OCI-M1 (cell line): ENCODE measurements around the gene GGA2.
A peak's percentile ranks its signal among the peaks of the same experiment; 100 is the strongest.
"Not testable (repeated sequence)": the region's sequence is repeated elsewhere in the genome, so short reads cannot be mapped to it uniquely, and the experiment has no call there.

Experiments
- DNase-seq: peaks from one replicate; lab custom pipeline; 2025; lab: John Stamatoyannopoulos, UW

Gene GGA2

DNA sequence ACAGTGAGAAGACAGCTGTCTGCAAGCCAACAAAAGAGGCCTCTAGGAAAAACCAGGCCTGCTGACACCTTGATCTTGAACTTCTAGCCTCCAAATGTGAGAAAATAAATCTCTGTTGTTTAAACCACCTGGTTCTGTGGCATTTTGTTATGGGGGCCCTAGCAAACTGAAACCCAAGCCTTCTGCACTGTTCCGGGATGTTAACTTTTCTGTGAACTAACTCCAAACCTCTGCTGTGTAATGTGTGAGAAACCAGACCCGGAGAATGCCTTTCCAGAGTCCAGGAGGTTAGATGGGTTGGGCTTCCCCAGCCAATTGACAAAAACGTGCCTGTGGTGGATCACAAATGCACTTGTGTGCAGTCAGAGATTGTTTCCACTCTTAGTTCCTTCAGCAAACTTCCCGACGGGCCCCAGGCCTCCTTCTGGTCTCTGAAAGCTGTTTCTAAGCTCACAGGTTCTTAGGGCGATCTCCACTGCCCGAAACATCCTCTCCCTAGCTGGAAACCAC is 13.6 kb upstream of the GGA2 start:
- no peak for DNase-seq

DNA sequence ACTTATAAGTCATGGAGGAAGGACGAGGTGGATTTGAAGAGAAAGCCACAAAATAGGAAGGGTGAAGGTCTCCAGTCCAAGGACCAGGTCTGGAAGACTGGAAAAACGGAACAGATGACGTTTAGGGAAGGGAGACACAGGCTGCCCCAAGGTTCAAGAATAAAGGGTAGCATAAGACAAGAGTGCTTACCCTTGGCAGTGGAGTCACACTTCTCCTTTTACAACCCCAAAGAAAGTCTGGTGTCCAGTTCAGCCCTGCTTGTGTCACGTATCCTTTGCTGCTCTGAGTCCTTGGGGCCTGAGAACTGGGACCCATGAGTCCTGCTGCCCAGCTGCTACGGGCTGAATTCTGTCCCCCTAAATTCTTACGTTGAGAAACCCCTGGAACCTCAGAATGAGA is 13.0 kb upstream of the GGA2 start:
- no peak for DNase-seq

DNA sequence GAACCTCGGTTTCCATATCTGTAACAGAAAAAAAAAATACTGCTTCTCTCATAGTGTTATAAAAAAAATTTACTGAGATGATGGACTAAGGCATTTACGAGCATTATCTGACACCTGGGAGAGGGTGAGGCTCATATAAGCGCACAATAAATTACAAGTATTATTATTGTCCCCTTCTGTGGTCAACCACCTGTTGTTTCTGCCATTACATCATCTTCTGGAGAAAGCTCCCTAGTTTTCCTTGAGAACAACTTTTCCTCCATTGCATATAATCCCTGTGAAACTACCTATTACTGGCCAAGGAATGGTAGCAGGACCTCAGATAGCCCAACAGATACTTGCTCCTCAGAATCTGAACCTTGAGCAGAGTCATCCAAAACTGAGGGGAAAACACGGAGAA is 11.7 kb upstream of the GGA2 start:
- DNase-seq = no peak

DNA sequence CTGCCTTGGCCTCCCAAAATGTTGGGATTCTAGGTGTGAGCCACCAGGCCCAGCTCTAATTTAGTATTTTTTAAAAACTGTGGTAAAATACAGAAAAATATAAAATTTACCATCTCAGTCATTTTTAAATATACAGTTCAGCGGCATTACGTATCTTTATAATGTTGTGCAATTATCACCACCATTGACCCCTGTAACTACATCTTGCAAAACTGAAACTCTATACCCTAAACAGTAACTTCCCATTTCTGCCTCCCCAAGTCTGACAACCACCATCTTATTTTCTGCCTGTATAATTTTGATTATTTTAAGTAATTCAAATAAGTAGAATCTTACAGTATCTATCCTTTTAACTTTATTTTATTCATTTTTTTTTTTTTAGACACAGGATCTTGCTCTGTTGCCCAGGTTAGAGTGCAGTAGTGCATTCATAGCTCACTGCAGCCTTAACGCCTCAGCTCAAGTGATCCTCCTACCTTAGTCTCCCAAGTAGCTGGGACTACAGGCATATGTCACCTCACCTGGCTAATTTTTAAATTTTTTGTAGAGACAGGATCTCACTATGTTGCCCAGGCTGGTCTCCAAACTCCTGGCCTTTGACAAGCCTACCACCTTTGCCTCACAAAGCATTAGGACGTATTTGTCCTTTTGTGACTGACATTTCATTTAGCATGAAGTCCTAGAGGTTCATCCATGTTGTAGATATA is 10.9 kb upstream of the GGA2 start:
- DNase-seq = no peak

DNA sequence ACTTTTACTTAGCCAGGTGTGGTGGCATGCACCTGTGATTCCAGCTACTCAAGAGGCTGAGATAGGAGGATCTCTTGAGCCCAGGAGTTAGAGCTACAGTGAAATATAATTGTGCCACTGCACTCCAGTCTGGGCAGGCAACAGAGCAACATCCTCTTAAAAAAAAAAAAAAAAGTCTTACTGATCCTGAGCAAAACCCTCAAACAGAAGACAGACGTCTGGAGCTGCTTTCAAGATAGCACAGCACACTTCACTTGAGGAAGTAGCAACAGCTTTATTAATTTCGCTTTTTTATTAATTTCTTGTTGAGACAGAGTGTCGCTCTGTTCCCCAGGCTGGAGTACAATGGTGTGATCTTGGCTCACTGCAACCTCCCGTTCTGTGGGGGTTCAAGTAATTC is 10.2 kb upstream of the GGA2 start:
- DNase-seq = no peak

DNA sequence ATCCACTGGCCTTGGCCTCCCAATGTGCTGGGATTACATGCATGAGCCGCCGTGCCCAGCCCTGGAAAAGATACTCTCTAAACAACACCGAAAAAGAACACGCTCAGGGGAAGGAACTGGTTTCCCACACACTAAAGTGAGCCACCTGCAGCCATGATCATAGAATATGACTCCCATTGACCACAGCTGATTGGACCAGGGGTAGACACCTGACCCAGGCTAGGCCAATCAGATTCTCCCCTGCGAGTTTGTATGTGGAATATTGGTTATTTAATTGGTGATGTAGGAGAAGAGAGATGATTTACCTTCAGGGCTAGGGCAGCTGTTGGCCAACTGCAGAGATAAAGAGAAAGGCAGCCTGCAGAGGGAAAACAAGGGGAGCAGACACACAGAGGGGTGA is 9.0 kb upstream of the GGA2 start:
- no peak for DNase-seq

DNA sequence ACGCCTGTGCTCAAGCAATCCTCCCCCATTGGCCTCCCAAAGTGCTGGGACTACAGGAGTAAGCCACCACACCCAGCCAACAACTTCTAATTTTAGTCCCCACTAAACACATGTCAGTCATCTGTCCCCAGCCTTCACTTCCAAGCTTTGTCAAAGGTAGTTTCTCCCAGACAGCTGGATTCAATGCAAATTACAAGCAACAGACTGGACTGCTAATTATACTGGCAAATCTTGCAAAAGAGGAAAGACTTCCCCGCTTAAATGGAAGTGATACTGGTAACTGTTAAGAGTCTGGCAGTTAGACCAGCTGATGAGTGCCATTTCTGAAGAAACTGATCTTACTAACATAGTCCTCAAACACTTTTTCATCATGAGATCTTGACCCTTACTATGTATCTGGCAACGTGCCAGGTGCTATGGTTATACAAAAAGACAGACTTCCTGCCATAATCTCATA is 8.2 kb upstream of the GGA2 start:
- peak; percentile 21 for DNase-seq

DNA sequence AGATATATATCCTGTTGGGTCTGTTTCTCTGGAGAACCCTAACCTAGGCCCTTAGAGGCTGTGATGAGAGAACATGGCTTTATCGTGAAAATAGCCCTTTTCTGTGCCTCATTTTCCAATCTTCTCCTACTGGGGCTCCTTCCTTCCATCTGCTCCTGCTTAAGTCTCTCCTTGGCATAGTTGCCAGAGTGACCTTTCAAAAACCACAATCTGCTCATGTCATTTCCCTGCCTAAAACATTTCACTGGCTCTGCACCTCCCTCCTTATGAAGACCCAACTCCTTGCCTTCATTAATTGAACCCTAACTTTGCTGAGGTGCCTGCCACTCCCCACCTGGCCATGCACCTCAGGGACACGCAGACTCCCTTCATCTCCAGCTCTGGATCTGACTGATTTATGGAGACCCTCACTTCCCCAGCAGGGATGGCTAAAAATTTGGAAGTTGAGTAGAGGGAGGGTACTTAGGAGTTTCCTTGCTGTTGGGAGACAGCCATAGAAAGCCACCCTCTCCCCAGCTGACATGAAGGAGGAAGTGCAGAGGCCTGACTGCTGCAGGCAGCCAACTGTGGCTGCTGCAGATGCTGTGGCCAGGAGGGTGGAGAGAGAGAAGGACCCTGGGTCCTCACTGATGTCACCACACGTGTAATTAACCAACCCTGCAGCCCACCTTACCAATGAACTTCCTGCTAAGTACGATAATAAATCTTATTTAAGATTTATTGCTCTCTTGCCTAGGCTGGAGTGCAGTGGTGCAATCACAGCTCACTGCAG is 6.3 kb upstream of the GGA2 start:
- no peak for DNase-seq

DNA sequence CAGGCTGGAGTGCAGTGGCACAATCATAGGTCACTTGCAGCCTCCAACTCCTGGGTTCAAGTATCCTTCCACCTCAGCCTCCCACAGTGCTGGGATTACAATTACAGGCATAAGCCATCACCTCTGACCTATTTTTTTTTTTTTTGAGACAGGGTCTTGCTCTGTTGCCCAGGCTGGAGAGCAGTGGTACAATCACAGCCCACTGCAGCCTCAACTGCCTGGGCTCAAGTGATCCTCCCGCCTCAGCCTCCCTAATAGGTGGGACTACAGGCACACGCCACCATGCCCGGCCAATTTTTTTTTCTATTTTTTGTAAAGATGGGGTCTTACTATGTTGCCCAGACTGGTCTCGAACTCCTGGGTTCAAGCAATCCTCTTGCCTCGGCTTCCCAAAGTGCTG is 5.6 kb upstream of the GGA2 start:
- DNase-seq = no peak

DNA sequence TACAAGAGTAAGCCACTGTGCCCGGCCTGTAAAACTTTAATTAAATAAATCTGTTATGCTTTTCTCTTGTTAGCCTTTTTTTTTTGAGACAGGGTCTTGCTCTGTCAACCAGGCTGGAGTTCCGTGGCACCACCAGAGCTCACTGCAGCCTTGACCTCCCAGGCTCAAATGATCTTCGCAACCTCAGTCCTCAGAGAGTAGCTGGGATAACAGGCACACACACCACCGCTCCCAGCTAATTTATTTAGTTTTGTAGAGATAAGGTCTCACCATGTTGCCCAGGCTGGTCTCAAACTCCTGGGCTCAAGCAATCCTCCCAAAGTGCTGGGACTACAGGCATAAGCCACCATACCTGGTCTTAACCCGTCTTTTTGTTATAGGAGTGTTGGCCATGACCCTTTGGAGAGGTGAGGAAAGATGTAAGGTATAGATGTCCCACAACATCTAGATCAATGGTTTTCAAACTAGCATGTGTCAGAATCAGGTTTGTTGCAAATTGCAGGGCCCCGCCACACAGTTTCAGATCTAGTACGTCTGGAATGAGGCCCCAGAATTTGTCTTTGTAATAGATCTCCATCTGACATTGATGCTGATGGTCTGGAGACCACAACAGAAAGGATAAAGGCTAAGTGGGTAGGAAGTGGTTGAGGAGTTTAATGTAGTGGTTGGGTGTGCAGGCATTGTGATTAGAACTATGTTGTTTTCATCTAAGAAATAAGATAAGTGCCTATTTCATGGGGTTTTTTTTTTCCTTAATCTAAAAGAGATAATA is 4.3 kb upstream of the GGA2 start:
- DNase-seq = peak; percentile 16

DNA sequence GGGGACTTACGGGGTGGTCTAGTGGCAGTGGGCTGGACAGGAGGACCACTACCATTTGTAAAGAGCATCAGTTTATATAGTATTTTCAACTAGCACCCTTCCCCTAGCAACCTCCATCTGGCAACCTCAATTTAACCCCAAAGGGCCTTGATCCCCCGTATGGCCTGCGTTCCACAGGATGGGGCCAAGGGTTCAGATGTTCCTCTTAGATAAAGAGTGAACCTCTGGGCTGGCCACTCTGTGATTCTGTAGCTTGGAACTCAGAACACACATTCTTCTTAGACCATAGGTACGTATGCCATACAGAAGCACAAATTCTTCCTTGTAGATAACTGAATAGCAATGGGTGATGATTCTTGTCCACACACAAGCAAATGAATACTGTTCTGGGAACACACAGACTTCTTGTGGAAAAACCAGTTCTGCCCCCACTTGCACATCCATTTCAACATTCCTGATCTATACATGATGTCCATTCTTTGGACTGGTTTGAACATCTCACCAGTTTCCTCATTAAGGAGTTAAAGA is 1.9 kb upstream of the GGA2 start:
- peak; percentile 4 for DNase-seq

DNA sequence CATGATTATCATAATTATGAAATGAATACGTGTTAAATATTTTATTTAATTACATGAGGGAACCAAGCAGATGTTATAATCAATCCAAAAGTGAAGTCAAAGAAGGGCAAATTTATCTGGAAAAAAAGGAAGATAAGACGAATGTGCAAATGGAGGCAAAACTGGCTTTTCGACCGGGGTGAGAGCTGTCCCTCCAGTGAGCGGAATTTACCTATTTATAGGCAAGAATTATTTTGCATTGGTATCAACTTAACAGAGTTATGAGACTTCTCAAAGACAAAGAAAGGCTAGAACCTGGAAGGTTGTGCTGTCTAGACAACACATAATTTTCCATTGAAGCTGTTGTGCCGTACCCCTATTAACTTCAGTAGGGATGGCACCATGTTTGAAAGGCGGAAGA is 1.4 kb upstream of the GGA2 start:
- DNase-seq = no peak

DNA sequence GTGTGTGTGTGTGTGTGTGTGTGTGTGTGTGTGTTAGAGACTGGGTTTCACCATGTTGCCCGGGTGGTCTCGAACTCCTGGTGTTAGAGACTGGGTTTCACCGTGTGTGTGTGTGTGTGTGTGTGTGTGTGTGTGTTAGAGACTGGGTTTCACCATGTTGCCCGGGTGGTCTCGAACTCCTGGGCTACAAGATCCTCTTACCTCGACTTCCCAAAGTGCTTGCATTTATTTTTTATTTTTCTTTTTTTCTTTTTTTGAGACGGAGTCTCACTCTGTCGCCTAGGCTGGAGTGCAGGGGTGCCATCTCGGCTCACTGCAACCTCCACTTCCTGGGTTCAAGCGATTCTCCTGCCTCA is 599 bp upstream of the GGA2 start:
- DNase-seq = not testable (repeated sequence)

DNA sequence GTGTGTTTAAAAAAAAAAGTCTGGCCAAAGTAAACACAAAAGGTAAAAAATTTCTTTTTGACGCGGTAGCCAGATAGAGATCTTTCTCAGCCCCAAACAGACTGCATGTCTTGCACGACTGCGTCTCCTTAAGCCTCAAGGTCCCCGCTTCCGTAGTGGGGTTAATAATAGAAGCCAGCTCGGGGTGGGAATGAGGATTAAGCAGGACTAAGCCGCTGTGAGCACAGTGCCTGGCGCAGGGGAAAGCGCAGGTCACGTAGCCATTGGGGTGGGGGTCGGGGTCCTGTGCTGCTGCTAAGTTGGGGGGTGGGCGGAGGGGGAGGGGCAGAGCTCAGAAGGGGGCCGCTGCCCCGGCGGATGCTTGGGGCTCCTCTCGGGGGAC is 521 bp downstream of the GGA2 start:
- DNase-seq = peak; percentile 55

DNA sequence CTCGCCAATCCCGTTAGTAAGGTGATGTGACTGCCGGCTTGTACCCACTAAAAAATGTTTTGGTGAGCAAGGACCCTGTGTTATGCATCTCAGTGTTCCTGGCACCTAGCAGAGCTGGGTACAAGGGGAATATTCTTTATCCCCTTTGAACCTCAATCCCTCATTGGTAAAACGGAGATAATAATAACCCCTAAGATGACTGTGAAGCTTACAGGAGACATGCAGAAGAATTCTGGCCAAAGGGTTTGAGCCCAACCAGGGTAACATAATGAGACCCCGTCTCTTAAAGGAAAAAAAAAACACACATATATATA is 896 bp downstream of the GGA2 start:
- DNase-seq = no peak

DNA sequence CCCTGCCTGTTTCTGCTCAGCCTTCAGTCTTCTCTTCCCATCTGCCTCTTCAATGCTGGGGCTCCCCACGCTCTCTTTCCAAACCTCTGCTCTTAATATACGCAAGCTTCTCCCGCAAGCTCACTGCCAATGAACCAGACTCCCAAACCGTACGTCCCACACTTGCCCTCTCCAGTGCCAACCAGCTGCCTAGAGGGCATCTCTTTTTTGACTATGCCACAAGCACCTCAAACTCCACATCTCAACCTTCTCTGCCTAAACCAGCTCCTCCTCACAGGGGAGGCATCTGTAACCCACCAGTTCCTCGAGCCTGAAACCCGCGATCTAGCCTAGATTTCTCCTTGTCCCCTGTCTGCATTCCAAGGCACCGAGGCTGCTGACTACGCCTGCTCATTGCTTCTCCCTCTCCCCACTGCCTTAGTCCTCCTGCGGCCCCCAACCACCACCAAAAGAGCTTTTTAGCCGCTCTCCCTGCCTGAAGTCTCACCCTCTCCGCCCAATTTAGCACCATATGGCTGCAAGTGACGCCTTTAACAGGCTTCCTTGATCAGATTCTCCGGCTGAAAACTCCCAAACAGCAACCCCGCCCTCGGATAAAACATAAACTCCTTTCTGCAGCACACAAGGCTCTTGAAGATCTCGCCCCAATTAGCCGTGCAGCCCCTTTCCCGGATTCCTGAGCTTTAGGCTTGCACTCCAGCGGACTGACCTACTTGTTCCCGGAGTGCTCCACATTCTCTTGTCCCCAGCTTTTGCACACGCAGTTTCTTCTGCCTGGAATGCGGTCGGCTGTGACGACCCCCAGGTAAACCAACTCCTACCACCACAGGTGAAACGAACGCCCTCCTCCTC is 1.5 kb downstream of the GGA2 start:
- DNase-seq = peak; percentile 47

DNA sequence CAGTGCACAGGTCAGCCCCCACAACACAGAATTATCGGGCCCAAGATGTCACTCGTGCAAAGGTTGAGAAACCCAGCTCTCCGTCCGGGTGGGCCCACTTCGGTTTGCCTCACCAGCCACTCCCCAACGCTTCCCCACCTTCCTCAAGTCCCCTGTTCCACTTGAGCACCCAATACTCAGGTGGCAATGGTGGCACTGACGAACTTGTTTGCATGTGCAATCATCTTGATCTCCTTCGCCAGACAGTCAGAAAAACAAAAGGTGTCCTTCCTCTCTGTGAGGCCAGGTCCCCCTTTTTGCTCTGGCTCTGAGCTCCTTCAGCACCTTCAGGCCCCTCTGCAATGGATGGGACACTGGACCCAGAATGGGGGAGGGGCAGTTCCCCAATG is 3.7 kb downstream of the GGA2 start:
- no peak for DNase-seq

DNA sequence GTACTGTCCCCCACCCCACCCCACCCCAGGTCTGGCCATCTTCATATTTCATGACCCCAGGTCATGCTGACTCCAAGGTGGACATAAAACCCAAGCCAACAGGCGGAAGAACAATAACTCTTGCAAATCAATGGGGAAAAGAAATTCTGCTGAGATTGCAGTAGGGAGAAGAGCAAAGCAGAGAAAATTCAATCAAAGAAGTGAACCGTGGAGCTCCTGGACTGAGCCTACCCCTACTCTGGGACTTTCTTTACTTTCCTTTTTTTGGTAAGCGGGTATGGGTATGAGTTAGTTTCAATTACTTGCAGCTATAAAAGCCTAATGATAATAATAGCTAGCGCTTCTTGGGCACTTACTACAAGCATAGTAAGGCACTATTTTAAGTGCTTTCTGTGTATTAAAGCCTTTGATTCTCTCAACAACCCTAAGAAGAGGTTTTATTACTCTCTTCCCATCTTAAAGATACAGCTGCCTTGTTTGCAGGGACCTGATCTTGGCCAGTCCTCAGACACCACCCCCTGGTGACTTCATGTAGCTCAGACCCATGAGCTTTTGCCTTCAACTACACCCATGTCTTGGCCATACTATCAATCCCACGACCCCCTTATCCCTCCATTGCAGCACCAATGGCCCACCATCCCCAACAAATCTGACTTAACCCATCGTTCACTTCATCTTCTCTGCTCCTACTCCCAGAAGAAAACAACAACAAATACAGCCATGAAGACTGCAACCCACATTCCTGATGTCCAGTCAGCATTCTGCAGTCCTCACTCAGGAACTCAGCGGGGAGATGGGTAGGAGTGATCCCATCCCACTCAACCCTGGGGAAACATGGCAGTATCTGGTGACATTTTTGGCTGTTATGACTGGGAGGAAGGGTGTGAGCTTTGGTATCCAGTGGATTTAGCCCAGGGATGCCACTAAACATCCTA is 4.4 kb downstream of the GGA2 start:
- no peak for DNase-seq

DNA sequence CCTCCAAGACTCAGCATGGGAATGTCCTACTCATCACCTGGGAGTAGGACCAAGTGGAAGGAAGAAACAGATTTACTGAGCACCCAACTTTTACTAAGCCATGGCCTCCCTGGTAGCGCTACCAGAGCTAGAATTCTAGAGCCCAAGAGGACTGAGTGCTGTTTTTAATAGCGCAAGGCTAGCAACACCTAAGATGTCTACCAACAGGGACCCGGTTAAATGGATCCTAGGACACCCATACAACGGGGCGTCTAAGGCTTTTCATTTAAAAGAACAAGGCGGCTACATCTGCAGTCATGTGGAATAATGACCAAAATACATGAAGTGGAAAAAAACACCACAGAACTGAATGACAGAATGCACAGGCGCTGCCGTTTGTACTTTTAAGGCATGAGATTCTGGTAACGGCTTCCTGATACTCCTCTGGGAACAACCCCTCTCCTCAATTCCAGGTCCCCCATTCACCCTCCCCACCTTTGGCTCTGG is 5.1 kb downstream of the GGA2 start:
- DNase-seq = no peak

DNA sequence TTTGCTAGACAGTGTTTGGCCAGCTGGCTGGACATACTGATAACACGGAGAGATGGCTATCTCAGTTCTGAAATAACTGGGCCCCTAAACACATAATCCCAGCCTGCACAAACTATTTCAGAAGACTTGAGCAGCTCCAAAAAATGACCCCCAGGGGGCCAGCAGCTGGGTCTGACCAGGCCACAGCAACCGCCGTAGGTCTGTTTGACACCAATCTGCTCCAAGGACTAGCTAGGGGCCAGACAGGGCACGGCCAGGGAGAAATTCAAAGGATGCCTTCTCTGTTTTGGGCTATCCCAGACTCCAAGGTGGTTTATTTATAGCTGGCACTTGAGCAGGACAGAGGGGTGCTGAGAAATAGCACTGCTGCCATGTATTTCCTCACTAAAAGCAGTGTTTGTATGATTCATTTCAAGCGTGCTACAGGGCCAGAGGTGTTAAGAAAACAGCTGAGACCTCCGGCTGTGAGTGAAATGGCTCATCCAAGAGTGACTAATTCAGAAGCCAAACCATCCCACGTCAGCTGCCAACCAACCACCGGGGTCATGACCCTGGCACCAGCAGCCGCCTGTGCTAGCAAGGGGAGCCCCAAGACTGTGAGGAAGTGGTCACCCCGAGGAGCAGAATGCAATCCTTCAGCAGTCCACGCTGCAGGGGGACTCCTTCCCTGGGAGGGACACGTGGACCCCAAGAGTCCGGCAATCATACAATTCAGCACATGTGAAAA is 5.7 kb downstream of the GGA2 start:
- peak; percentile 18 for DNase-seq
